HCT116 (cell line): ENCODE data around the gene KCNK1. TPM values are rescaled to one million over a fixed set of nuclear protein-coding genes. Genes with fewer than 3 reads are reported as not detected.

ENCODE experiments used
- ATAC-seq: fragments of 200-7000 bp; cut with Tn5 transposase; 2 replicates; pipeline ENCODE4 v1.9.1; 2020; ENCODE audit warnings: mild to moderate bottlenecking, moderate library complexity
- BruUV-seq: library from RNA; stranded (reverse); fragments of 400-500 nt; replicated peaks from 2 replicates; lab custom pipeline; 2021; lab: Mats Ljungman, UMichigan
- CTCF ChIA-PET: fragments of 300-600 bp; sonication (Branson Sonifier 250); formaldehyde crosslinking; loops from one replicate; lab custom pipeline; 2021; ENCODE audit warnings: antibody characterized with exemption; lab: Charles Lee
- POLR2A ChIA-PET: fragments of 300-600, 350-600 bp; sonication (Branson Sonifier 250); formaldehyde crosslinking; loops from one replicate; lab custom pipeline; 2021; ENCODE audit warnings: antibody characterized with exemption; lab: Charles Lee
- RAD21 ChIA-PET, 2 experiments: fragments of 300-600 bp; sonication (Branson Sonifier 250); formaldehyde crosslinking; loops; one replicate each; lab custom pipeline; 2023; ENCODE audit warnings: low total read pairs in 2 of 2; ENCODE audit not compliant: uncharacterized antibody in 2 of 2, unreplicated experiment in 2 of 2, low non-redundant PET in 1 of 2; lab: Charles Lee
- DNase-seq: peaks from one replicate; pipeline ENCODE4 v3.0.0-alpha.2; 2010; ENCODE audit warnings: low read depth, low spot score
- H2AFZ ChIP-seq: fragments of 200-600 bp; shearing (Covaris generic), sonication (generic); 2 replicates; pipeline ENCODE4 v1.6.1; 2017; ENCODE audit warnings: low read depth, mixed run types, mixed read lengths, antibody characterized with exemption, low read length; ENCODE audit not compliant: poor library complexity, severe bottlenecking
- H3K27ac ChIP-seq: 2 replicates; pipeline ENCODE4 v1.5.1; 2012; ENCODE audit warnings: low read depth, low read length
- H3K27me3 ChIP-seq: fragments of 200-600 bp; sonication (generic); 2 replicates; pipeline ENCODE4 v1.6.1; 2016; ENCODE audit warnings: mixed run types, low read length, mixed read lengths; ENCODE audit not compliant: insufficient read depth
- H3K36me3 ChIP-seq, 2 experiments: fragments of 200-500 bp in 1 of 2; fragments of 200-600 bp in 1 of 2; sonication (Bioruptor generic) in 1 of 2; sonication (generic) in 1 of 2; 2 replicates each; pipeline versions ENCODE4 v1.5.1 to v1.6.1; 2014 to 2016; ENCODE audit warnings: low read length in 2 of 2, inconsistent platforms in 1 of 2, mixed read lengths in 1 of 2, mixed run types in 1 of 2; ENCODE audit not compliant: insufficient read depth in 2 of 2, control insufficient read depth in 1 of 2
- H3K4me1 ChIP-seq, 2 experiments: fragments of 200-600 bp in 1 of 2; sonication (generic) in 1 of 2; 2 replicates each; pipeline versions ENCODE4 v1.5.1 to v1.6.1; 2012 to 2017; ENCODE audit warnings: low read length in 2 of 2, inconsistent platforms in 1 of 2, mild to moderate bottlenecking in 1 of 2, mixed read lengths in 1 of 2, mixed run types in 1 of 2, moderate library complexity in 1 of 2; ENCODE audit not compliant: insufficient read depth in 2 of 2, control insufficient read depth in 1 of 2
- H3K4me2 ChIP-seq: fragments of 200-600 bp; sonication (generic); 2 replicates; pipeline ENCODE4 v1.6.1; 2017; ENCODE audit warnings: mixed run types, low read length, mixed read lengths
- H3K4me3 ChIP-seq, 2 experiments: fragments of 200-600 bp in 1 of 2; sonication (generic) in 1 of 2; replicated peaks in 1 of 2; 2 replicates each; pipeline ENCODE4 v1.5.1; 2011 to 2016; ENCODE audit warnings: low read length in 2 of 2, control low read depth in 1 of 2, low read depth in 1 of 2, mild to moderate bottlenecking in 1 of 2, mixed read lengths in 1 of 2, mixed run types in 1 of 2
- H3K79me2 ChIP-seq: fragments of 200-600 bp; sonication (generic); 2 replicates; pipeline ENCODE4 v1.6.1; 2017; ENCODE audit warnings: mild to moderate bottlenecking, mixed run types, low read length, moderate library complexity, mixed read lengths; ENCODE audit not compliant: insufficient read depth
- H3K9ac ChIP-seq: fragments of 200-600 bp; sonication (generic); 2 replicates; pipeline ENCODE4 v1.6.1; 2016; ENCODE audit warnings: low read length, mixed read lengths
- H3K9me2 ChIP-seq: fragments of 200-600 bp; sonication (generic), shearing (Covaris generic); 2 replicates; pipeline ENCODE4 v1.6.1; 2017; ENCODE audit warnings: mixed run types, mild to moderate bottlenecking, moderate library complexity; ENCODE audit not compliant: insufficient read depth
- H3K9me3 ChIP-seq, 2 experiments: fragments of 200-500 bp in 1 of 2; fragments of 200-600 bp in 1 of 2; sonication (Bioruptor generic) in 1 of 2; sonication (generic) in 1 of 2; 2 replicates each; pipeline ENCODE4 v1.6.1; 2014 to 2017; ENCODE audit warnings: low read length in 2 of 2, mixed read lengths in 2 of 2, inconsistent platforms in 1 of 2, low read depth in 1 of 2, mild to moderate bottlenecking in 1 of 2, mixed run types in 1 of 2, moderate library complexity in 1 of 2; ENCODE audit not compliant: control insufficient read depth in 1 of 2, insufficient read depth in 1 of 2
- H4K20me1 ChIP-seq: fragments of 200-600 bp; sonication (generic), shearing (Covaris generic); 2 replicates; pipeline ENCODE4 v1.6.1; 2017; ENCODE audit warnings: mixed run types, mild to moderate bottlenecking, moderate library complexity; ENCODE audit not compliant: insufficient read depth
- ATF3 ChIP-seq: IDR thresholded peaks from 2 replicates; pipeline ENCODE4 v1.6.1; 2012
- CBX3 ChIP-seq: IDR thresholded peaks from 2 replicates; pipeline ENCODE4 v1.6.1; 2012; ENCODE audit warnings: low read depth
- CEBPB ChIP-seq: IDR thresholded peaks from 2 replicates; pipeline ENCODE4 v1.6.1; 2012; ENCODE audit warnings: low read depth
- CTCF ChIP-seq, 3 experiments: fragments of 200-600 bp in 1 of 3; sonication (generic) in 1 of 3; IDR thresholded peaks in 2 of 3; conservative IDR thresholded peaks in 1 of 3; 2 replicates each; pipeline ENCODE4 v1.5.1; 2012 to 2017; ENCODE audit warnings: low read depth in 2 of 3, low read length in 2 of 3, antibody characterized with exemption in 1 of 3, borderline replicate concordance in 1 of 3, control low read depth in 1 of 3, mild to moderate bottlenecking in 1 of 3, mixed read lengths in 1 of 3, mixed run types in 1 of 3, moderate library complexity in 1 of 3; ENCODE audit not compliant: insufficient read depth in 1 of 3
- EGR1 ChIP-seq: IDR thresholded peaks from 2 replicates; pipeline ENCODE4 v1.6.1; 2012; ENCODE audit warnings: low read depth
- ELF1 ChIP-seq: IDR thresholded peaks from 2 replicates; pipeline ENCODE4 v1.6.1; 2012; ENCODE audit warnings: low read depth, borderline replicate concordance
- EZH2 ChIP-seq: fragments of 200-600 bp; sonication (generic); IDR thresholded peaks from 2 replicates; pipeline ENCODE4 v1.6.1; 2017; ENCODE audit warnings: antibody characterized with exemption, mixed run types
- EZH2phosphoT487 ChIP-seq: fragments of 200-600 bp; IDR thresholded peaks from 2 replicates; pipeline ENCODE4 v1.6.1; 2018; ENCODE audit warnings: antibody characterized with exemption, borderline replicate concordance
- JUND ChIP-seq: IDR thresholded peaks from 2 replicates; pipeline ENCODE4 v1.6.1; 2012
- MAX ChIP-seq: IDR thresholded peaks from 2 replicates; pipeline ENCODE4 v1.6.1; 2012
- POLR2A ChIP-seq: IDR thresholded peaks from 2 replicates; pipeline ENCODE4 v1.7.0; 2011; ENCODE audit warnings: borderline replicate concordance; ENCODE audit not compliant: insufficient read depth, insufficient read length; ENCODE audit errors: extremely low read depth
- POLR2AphosphoS5 ChIP-seq: IDR thresholded peaks from 2 replicates; pipeline ENCODE4 v1.6.1; 2011; ENCODE audit warnings: mild to moderate bottlenecking, low read depth, low read length, moderate library complexity
- REST ChIP-seq: IDR thresholded peaks from 2 replicates; pipeline ENCODE4 v1.6.1; 2012; ENCODE audit warnings: low read depth
- SIN3A ChIP-seq: IDR thresholded peaks from 2 replicates; pipeline ENCODE4 v1.6.1; 2012; ENCODE audit warnings: low read depth
- SP1 ChIP-seq: IDR thresholded peaks from 2 replicates; pipeline ENCODE4 v1.6.1; 2012; ENCODE audit warnings: low read depth
- TCF7L2 ChIP-seq: IDR thresholded peaks from 2 replicates; pipeline ENCODE4 v1.7.0; 2011; ENCODE audit warnings: borderline replicate concordance, inconsistent platforms; ENCODE audit not compliant: insufficient read depth, insufficient read length; ENCODE audit errors: extremely low read depth
- YY1 ChIP-seq: IDR thresholded peaks from 2 replicates; pipeline ENCODE4 v1.6.1; 2011; ENCODE audit warnings: low read length, low read depth, moderate library complexity, mild to moderate bottlenecking; ENCODE audit not compliant: insufficient replicate concordance; ENCODE audit errors: extremely low read depth
- ZFX ChIP-seq: fragments of 450-650 bp; IDR thresholded peaks from 2 replicates; pipeline ENCODE4 v1.6.1; 2017
- ZNF274 ChIP-seq: fragments of 200-500 bp; sonication (Bioruptor generic); IDR thresholded peaks from 2 replicates; pipeline ENCODE4 v1.6.1; 2014; ENCODE audit warnings: mild to moderate bottlenecking, low read depth, low read length, inconsistent platforms
- intact Hi-C: fragments of 100-400 bp; cut with micrococcal nuclease; formaldehyde crosslinking; loops from 2 replicates; pipeline ENCODE4 v1.10.0; 2022
- total RNA-seq: library from RNA; stranded (reverse); gene quantifications from one replicate; pipeline ENCODE4 v1.2.1, GENCODE V29; 2021; ENCODE audit not compliant: unreplicated experiment

Gene KCNK1
- total RNA-seq, 1 experiment from 2014 or later = 28.4 TPM

GRCh38 chr1:233569636-233570035 is 44.3 kb upstream of the KCNK1 start:
- Histone ChIP-seq H3K4me1 (no peaks in the 10 kb centered on the region), H3K4me3 (no peak overlapping the region), H3K36me3 (no peaks in the 10 kb centered on the region), H4K20me1 (no peaks in the 10 kb centered on the region), H2AFZ (no peak overlapping the region), H3K79me2 (no peaks in the 10 kb centered on the region), H3K4me2 (no peak overlapping the region), H3K27ac (no peak overlapping the region), H3K9me2 (no peaks in the 10 kb centered on the region), H3K9me3 (no peaks in the 10 kb centered on the region), H3K27me3 (no peaks in the 10 kb centered on the region), H3K9ac (no peak overlapping the region)
- intact Hi-C loops = no loop called here
- CTCF ChIA-PET = no interaction called here
- DNase-seq (no peak), ATAC-seq (no peak)
- RAD21 ChIA-PET = no interaction called here
- BruUV-seq = no TSS peak
- POLR2A ChIA-PET = no interaction called here
- TF ChIP-seq SP1 (no peak), CTCF (IDR thresholded peaks at IDR 0.05 in 2 of 3, conservative IDR thresholded peaks at IDR 0.05 in 1 of 3; ENCODE audit: borderline replicate concordance in 1 of 3, insufficient read depth in 1 of 3, low read depth in 2 of 3, low read length in 2 of 3) (no peak), EGR1 (no peak), CBX3 (no peak), ELF1 (no peak), ZNF274 (no peak), YY1 (no peak), CEBPB (no peak), ZFX (no peak), JUND (no peak), REST (no peak), MAX (no peak), POLR2AphosphoS5 (no peak), SIN3A (no peak), EZH2 (no peak), TCF7L2 (no peak), ATF3 (no peak), EZH2phosphoT487 (no peak), POLR2A (no peak)
